ENCODE data around the gene UBAC2.
"Not testable (repeated sequence)": the region's sequence is repeated elsewhere in the genome, so short reads cannot be mapped to it uniquely, and the experiment has no call there.

UBAC2 gene

DNA sequence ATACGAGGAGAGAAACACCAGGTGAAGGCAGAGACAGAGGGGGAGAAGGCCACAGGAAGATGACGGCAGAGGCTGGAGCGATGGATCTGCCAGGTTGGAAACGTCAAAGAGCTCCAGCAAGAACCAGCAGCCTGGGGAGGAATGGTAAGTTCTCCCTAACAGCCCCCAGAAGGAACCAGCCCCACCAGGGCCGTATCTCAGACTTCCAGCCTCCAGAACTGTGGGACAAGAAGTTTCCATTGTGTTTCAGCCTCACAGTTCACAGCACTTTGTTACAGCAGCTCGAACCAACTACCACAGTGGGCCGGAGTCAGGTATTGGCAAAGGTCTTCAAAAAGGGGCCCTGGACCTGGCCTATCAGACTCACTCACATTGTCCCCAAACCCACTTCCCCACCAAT is 195.8 kb downstream of the UBAC2 start:
- DNase-seq (ENCODE audit: low read depth) = no peak

DNA sequence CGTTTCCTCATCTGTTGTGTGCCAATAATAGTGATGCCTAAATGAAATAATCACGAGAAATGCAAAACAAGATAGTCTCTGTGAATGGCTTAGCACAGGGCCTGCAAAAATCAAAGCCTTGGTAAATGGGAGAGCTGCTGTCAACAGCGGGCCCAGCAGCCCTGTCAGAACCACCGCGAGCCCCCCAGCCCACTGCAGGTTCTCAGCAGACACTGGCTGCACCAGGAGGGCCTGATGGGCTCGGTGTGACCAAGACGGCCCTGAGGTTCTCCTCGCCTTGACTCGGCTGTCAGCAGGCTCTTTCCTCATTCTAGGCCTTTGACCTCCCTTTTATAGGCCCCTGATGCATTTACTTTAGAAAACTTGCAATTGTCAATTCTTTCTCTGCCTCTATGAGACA is 197.4 kb downstream of the UBAC2 start:
- no peak for DNase-seq (ENCODE audit: low read depth)

DNA sequence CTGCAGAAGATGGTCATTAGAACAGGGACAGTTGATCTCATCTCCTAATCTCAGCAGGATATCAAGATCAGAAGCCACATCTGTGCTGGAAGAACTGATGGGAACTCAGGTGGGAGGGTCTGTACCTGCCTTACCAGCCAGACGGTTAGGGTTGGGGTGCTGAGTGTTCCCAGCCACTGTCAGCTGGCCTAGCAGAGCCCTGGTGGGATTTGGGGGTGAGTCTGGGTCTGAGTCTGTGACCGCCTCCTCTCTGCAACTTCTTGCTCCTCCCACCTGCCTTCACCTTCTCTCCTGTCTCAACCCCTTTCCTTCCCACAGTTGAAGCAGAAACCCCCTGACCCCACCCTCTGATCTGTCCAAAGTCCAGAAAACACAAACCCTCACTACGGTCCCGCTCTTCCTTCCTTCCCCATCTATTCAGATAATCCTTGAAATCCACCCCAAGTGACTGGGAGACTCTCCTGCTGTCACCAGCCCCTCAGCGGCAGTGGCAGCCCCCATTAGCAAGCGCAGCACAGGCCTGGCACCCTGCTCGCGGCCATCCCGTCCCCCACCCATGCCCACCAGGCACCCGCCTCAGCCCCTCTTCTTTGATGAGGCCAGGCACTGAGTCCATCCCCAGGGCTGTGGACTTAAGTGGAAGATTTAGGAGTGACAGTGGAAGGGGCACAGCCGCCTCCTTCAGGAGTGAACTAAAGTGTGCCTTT is 198.4 kb downstream of the UBAC2 start:
- no peak for DNase-seq (ENCODE audit: low read depth)

DNA sequence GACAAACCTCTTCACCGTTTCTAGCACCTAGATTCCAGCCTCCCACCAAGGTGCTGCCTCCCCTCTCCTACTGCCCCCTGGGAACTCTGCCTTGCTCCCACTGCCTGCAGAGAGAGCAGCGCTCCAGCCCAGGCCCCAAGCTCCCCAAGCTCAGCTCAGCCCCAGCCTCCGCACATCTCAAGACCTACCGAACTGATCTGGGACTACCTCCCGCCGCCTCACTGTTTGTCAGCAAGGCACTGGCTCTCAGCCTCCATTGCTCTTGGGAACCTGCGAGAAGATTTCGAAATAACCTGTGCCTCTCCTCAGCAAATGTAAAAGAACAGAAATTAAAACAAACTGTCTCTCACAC is 198.9 kb downstream of the UBAC2 start:
- no peak for DNase-seq (ENCODE audit: low read depth)

DNA sequence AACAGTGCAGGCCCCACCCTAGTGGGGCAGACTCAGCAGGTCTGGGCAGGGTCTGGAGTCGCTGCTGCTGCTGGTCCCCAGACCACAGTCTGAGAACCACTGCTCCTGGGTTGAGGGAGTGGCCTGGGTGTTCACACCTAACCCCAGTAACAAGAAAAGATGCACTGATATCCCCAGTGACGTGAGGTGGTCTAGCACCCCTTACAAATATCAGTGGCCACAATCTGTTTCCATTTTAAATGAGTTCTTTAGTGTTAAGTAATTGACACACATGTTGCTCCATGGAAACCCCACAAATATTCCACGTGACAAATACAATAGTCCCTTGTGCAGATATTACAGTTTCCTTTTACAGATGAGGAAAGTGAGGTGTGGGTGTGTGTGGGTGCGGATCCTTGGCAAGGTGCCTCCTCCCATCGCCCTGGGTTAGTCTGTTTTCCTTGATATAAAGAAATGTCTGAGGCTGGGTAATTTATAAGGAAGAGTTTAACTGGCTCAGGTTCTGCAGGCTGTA is 202.9 kb downstream of the UBAC2 start:
- no peak for DNase-seq (ENCODE audit: low read depth)

DNA sequence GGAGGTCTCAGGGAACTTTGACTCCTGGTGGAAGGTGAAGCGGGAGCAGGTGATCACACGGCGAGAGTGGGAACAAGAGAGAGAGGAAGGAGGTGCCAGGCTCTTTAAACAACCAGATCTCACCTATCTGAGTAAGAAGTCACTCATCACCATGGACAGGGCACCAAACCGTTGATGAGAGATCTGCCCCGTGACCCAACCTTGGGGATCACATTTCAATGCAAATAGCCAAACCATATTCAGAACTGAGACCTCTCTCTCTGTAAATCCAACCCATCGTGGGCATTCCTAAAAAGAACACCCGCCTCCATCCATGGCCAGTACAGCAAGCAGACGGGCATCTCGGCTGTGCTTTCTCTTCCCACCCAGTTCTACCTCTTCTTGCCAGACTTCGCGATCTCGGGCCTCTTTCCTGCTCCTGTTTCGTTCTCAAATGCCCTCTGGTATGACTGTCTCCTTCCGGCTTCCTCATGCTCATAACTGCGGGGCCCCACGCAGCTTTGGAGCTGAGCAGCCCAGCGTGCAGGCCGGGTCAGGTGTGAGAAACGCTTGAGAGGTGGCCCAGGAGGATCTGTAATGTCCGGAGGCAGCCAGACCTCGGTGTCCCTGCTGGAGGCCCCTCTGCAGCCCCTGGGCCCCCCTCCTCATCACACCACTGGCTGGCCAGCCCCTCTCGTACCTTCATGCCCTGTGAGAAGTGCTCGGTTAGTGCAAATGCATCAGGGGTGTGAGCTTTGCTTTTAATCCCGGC is 203.5 kb downstream of the UBAC2 start:
- no peak for DNase-seq (ENCODE audit: low read depth)

DNA sequence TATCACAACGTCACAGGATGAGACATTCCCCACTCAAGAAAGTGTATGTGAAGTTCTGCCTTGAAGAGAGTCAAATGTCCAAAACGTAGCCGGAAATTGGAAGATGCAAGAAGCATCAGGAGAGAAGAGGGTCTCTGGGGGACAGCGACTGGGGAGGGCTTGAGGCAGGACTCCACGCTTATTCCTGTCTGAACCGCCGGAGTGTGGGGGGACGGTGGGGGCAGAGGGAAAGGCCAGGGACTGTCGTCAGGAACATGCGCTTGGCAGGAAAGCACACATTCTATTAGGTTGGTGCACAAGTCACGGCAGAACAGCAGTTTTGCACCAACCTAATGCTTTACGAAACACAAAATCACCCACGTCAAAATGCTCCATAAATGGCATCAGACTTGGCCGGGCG is 205.3 kb downstream of the UBAC2 start:
- no peak for DNase-seq (ENCODE audit: low read depth)

DNA sequence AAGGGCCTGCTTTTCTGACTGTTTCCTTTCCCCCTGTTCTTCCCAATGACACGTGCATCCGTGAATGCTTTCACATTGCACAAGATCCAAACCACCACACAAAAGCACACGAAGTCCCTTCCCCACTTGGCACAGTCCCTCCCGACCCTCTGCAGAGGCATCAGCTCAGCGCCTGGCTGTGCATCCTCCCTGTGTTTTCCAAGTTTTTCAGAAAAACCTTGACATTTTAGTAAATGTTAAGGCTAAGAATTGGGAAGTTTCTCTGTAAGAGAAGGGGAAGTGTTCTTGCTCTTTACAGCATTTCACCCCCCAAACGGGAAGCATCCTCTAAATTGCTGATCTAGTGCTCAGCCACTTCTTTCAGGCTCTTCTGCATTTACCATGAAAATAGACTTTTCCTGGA is 206.1 kb downstream of the UBAC2 start:
- DNase-seq (ENCODE audit: low read depth) = no peak

DNA sequence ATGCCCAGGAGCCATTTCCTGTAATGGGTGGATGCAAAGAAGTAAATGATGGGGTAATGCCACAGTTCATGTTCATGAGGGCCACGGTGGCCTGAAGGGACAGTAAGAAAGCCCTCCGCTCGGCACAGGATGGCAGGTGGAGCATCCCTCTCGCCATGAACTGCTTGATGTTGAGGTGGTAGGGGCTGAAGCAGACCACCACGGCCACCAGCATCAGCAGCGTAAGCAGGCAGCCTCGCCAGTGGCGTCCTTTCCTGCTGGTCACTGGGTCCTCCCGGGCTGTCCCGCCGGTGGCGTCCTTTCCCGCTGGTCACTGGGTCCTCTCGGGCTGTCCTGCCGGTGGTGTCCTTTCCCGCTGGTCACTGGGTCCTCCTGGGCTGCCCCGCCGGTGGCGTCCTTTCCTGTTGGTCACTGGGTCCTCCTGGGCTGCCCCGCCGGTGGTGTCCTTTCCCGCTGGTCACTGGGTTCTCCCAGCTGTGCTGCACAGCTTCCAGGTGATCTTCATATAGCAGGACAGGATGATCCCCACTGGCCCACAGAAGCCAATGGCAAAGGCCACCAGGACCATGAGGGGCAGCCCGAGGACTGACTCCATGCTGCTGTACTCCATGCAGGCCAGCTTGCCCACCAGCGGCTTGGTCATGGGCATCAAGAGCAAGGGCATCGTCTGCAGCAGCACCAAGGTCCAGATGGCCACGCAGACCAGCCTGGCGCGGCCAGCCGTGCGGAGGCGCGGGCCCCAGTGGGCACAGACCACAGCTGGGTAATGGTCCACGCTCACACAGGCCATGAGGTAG is 207.4 kb downstream of the UBAC2 start:
- no peak for DNase-seq (ENCODE audit: low read depth)

DNA sequence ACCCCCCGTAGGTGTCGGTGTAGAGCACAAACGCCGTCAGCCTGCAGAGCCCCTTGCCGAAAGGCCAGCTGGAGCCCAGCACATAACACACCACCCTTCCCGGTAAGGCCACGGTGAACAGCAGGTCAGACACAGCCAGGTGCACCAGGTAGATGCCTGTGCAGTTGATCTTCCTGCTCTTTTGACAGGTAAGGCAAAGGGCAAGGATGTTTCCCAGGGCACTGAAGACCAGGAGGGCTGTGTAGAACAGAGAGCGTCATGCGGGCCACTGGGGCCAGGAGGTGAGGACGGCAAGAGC is 208.0 kb downstream of the UBAC2 start:
- no peak for DNase-seq (ENCODE audit: low read depth)

DNA sequence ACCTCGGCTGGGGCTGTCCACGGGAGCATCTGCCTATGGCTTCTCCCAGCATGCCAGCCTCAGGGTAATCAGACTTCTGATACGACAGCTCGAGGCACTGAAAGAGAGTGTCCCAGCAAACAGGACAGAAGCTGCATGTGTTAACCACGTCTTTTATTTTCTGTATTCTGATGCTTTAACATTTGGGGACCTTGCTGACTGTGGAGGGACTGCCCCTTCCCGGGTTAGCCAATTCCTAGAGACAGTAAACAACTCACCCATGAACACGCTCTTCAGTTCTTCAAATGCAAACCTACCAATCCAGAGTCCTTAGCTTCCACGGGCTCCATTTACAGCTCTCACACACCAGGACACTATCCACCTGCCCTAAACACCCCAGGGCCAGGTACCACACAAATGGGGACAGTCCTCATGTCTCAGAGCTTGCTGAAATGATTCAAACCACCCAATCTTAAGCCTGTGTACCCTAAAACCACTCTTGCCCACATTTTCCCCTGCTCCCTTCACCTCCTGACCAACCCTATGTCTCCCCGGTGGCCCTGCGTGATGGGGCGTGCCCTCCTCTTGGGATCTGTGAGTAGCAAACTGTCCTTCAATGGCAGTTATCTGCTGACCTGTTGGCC is 208.9 kb downstream of the UBAC2 start:
- DNase-seq (ENCODE audit: low read depth) = not testable (repeated sequence)

DNA sequence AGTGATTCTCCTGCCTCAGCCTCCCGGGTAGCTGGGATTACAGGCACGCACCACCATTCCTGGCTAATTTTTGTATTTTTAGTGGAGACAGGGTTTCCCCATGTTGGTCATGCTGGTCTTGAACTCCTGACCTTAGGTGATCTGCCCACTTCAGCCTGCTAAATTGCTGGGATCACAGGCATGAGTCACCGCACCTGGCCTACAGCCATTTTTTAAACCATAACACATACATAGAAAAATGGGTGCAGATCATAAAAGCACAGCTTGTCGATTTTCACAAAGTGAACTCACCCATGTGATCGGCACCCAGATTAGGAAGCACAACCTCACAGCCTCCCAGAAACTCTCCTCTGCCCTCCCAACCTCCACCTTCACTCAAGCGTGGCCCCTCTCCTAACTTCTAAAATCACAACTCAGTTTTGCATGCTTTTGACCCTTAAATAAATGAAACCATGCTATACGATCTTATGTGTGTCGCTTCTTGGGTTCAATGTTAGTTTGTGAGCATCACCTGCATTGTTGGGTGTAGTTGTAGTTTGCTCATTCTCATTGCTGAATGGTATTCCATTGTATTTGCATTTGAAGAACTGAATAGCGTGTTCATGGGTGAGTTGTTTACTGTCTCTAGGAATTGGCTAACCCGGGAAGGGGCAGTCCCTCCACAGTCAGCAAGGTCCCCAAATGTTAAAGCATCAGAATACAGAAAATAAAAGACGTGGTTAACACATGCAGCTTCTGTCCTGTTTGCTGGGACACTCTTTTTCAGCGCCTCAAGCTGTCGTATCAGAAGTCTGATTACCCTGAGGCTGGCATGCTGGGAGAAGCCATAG is 210.2 kb downstream of the UBAC2 start:
- not testable (repeated sequence) for DNase-seq (ENCODE audit: low read depth)

DNA sequence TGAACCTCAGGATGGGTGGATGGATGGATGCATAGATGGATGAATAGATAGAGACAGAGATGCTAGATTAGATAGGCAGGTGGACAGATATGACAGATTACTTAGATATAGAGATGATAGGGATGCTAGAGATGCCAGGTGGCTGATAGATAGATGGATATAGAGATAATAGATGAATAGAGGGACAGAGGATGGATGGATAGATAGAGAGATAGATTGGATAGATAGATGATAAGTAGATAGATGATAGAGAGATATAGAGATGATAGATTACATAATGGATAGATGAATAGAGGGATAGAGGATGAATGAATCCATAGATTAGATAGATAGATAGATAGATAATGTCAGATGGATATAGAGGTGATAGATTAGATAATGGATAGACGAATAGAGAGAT is 212.2 kb downstream of the UBAC2 start:
- DNase-seq (ENCODE audit: low read depth) = no peak

DNA sequence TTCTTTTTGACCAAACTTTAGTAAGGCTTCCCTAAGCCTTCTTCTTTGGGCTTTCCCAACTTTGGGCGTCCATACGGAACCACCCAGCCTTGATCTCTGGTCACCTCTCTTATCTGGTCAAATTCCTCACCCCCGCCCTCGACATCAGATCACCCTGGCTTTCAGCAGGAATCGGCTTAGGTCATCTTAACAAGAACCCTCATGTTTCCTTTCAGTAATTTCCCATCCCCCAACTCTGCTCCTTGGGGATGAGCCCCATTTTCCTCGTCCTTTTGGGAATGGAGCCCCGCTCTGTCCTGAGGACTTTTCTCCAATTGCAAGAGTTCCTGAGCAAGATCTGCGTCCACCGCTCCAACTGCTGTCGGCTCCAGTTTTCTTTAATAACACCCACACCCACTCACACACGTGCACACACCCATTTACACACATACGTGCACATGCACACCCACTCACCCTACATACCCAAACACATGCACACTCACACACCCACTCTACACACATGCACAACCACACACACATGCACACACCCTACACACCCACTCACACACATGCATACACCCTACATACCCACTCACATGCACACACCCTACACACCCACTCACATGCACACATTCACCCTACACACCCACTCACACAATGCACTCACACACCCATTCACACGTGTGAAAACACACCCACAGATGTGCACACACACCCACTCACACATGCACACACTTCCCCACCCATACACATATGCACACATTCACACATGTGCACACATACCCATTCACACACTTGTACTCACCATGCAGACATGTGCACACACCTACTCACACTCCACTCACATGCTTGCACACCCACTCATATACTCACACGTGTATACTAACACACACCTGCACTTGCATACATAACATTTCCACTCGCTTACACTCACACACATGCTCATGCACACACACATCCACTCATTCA is 213.7 kb downstream of the UBAC2 start:
- no peak for DNase-seq (ENCODE audit: low read depth)

DNA sequence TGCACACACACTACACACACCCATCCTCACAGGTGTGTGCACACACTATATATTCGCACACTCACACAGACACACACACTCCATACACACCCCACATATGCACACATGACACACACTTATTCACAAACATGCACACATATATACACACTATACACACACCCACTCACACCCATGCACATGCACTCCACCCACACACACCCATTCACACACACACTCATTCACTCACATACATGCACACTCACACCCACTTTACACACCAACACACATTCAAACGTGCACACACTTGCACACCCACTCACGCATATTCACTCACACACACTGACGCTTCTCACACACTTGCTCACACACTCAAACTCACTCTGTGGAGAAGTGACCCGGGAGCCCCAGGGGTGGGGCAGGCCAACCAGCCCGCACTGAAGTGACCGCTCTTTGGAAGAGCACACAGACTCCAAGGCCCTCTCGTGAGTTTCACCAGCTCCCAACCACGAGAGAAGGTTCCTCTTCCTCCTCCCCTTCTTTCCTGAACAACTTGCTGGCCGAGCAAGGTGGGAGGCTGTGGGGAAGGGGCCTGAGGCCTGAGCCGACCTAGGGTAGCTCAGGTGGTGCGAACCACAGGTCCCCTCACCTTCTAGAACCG is 214.5 kb downstream of the UBAC2 start:
- no peak for DNase-seq (ENCODE audit: low read depth)

DNA sequence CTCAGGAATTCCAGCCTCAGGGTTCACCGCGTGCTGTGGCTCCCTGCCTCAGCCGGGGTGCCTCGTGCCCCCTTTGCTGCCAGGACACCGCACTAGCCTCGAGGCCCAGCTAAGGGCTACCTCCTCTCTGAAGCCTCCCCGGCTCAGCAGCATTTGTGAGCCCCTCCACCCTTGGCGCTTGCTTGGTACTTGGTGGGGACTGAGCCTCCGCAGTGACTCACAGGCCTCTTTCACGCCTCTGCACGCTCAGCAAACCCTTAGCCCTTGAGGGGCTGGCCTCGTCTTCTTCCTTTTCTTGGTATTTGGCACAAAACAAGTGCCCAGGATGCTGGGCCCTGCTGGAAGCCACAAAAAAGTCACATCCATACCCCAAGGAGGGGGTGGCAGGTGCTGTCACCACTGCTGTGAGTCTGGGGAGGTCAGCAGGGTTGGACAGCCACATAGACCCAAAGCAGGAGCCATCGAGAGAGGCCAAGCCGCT is 215.2 kb downstream of the UBAC2 start:
- DNase-seq (ENCODE audit: low read depth) = no peak

DNA sequence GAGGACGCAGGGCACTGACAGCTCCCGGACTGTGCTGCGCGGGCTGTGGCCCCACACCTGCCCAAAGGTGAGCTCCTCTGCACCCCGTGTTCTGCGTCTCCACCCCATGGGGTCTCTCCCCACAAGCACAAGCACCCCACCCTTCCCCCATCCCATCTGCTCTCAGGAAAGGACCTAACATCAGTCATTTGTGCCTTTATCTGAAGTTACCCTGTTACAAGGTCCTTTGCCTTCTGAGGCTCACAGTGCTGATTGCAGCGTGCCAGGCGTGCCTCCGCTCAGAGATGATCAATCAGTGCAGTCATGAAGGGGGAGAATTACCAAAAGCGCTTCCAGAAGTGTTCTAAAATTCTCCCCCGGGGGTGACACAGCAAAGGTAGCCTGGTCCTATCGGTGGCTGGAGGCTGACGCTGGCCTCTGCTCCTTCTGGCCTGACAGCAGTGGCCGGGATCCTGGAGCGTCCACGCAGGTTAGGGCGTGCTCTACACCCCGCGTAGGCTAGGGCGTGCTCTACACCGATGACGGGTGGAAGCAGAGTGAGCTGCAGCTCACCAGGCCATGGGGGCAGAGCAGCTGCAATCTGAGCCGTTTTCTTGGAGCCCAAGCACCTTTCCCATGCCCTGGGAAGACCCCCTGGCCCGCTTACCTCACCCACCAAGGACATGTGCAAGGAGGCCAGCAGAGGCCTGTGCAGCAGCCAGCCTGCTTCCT is 215.9 kb downstream of the UBAC2 start:
- DNase-seq (ENCODE audit: low read depth) = no peak

DNA sequence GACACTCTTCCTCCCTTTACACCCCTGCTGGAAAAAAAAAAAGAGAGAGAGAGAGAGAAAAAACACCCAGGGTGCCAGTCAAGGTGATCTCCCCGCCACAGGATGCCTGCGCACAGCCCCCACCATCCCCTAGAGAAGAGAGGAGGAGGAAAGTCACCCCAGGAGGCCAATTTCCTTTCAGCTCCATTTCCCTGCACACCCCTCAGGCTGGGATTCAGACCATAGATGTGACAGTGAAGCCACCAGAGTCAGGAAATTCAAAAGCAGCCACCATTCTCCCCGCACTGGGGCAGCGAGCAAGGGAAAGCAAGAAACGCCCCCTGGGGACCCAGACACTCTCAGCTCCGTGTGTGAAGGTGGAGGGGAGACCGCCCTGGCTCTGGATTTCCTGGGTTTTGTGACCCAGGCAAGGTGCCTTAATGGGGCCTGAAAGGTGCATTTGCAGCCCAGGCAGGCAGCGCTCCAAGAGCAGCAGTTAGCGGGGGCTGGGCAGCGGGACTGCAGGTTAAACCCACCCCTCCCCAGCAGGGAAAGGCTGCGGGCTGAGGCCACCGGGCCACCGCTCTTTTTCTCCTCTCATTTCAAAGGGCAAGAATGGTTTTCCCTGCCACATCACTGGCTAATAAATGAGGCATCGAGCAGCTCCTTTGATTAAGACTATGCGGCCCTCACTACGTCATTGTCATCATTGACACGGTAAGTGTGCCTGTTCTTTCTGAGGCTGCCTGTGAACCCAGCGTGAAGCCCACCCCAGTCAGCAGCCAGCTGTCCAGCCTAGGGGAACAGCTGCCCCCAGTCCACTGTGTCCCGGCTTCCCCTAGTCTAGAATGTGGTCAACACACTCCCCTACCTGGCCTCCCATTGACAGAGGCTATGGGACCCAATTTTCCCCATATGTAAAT is 216.8 kb downstream of the UBAC2 start:
- no peak for DNase-seq (ENCODE audit: low read depth)

Measured in activated T-cell treated with anti-CD3 and anti-CD28 coated beads for 24 hours (primary cell).